Measurements from ENCODE around the gene HOXA10.
A peak's percentile ranks its signal among the peaks of the same experiment; 100 is the strongest.

HOXA10 gene

DNA sequence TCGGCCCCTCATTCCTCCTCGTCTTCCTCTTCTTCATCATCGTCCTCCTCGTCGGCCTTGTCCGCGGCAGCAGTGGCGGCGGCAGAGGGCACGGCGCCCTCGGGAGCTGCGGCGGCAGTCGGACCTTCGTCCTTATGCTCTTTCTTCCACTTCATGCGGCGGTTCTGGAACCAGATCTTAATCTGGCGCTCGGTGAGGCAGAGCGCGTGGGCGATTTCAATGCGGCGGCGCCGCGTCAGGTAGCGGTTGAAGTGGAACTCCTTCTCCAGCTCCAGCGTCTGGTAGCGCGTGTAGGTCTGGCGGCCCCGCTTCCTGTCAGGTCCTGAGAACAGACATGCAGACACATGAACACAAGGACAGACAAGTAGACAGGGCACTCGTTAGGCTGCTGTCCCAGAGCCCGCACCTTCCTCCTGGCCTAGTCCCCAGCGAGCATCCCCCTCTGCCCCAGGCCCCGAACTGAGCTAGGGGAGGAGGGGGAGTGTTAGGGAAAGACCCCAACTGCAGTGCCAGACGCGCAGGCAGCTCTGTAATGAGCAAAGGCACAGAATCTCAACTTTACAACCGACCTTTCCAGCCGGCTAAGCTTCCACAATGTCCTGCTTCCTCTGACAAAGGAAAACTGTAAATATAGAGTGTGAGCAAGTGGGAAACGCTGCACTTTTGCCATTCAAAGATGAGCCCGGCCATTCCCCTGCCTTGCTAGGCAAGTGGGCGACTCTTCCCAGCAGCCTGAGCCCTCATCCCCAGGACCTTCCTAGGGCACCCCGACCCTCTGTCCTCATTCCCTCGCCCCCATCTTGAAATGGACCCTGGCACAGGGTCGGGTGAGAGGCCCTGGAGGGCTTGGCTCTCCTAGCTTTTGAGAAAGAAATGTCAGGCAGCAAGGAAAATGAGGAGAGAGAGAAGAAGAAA, 19.0 kb downstream of the HOXA10 start:
- no peak for DNase-seq

DNA sequence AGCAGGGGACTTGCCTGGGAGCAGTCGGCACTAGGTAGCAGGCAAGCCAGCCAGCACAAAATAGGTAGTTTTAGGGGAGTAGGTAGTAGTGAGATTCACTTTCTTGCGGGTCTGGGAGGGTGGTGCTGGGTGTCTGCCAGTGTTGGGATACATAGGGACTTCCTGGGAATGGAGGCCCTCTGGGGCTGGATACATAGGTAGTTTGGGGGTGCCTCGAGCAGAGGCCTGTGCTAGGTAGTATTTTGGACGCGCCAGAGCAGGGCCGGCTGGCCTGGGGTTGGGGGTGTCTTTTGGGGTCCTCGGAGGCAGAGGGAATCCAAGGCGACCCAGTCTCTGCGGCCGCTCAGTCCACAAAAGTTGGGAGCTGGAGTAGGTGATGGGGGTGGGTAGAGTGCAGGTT, 19.8 kb downstream of the HOXA10 start:
- DNase-seq = no peak

DNA sequence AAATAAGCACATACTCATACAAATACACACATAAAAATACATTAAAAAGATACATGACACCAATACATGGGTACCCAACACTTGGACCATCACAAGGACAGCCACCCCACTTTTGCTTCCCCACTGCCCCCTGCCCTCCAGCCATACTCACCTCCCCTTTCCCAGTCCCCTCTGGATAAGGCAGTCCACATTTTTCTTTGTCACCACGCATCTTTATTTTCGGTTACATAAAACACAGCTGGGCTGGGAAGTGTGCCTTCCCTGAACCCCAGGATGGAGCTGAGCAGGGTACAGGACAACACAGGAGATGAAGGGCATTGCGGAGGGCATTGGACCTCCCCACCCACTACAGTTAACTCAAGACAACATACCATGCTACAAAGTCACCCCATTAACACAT, 20.6 kb downstream of the HOXA10 start:
- DNase-seq = no peak

DNA sequence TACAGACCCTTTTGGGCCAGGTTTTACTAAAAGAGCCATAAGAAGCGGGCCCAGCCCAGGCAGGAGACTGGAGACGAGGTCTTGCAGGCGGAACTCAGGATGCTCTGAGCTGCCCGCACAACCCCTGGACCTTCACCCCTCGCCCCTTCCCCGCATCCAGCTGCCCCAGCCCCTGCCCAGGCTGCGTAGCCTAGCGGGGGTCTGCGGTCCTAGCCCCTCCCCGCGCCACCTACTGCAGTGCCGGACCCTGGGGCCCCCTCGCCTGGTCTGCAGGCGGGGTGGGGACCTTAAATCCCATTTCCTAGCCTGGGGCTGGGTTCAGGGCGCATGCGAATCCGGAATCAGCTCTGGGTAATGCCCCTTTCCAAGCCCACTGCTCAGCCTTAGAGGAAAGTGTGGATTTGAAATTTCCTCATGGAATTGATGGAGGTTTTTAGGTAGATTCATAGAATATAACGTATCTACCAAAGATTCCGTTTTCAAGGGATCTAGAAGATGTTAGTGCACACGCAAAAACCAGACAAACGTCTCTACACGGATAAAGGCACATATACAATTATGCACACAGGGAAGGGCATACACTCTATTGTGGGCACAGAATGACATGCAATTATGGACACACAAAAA, 21.2 kb downstream of the HOXA10 start:
- DNase-seq = no peak

DNA sequence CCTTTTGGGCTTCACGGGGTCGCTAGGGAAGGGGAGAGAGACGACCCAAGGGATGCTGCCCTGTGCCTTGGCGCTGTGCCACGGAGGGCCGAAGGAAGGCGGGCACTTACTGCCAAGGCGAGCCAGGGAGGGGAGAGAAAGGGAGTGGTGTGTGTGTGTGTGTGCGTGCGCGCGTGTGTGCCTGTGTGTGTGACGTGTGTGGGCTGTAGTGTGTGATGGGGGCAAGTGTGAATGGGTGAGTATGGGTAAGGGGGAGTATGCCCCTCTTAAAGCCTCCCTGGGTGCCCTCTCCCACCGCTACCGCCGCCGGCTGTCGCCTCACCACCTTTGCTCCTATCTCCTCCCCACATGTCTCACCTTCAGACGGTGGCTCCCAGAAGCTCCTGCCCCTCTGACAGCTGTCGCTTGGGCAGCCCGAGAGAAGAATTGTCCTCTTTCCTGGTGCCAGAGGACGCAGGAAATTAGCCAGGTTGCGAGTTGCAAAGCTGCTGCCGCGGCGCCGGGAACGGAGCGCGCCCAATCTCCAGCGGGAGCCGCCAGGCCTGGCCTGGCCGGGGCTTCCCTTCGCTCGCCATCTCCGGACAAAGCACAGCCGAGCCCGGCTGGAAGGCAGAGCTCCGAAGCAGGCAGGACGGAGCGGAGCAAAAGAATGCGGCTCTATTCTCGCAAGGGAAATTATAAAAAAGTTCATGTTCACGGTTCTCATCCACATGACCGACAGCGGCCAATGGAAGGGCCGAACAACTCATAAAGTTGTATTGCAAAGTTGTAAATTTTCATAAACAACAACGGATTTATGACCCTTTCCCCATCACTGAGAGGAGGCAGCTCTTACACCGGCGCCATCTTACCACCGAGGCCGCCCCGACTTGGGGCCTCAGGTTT, 21.9 kb downstream of the HOXA10 start, which contains the start of gene HOXA3:
HOXA3 (minus strand) TSS at position 653 of the 885 bp plus-strand sequence. CDS start 41,943 bp downstream, outside the sequence.
- no peak for DNase-seq

DNA sequence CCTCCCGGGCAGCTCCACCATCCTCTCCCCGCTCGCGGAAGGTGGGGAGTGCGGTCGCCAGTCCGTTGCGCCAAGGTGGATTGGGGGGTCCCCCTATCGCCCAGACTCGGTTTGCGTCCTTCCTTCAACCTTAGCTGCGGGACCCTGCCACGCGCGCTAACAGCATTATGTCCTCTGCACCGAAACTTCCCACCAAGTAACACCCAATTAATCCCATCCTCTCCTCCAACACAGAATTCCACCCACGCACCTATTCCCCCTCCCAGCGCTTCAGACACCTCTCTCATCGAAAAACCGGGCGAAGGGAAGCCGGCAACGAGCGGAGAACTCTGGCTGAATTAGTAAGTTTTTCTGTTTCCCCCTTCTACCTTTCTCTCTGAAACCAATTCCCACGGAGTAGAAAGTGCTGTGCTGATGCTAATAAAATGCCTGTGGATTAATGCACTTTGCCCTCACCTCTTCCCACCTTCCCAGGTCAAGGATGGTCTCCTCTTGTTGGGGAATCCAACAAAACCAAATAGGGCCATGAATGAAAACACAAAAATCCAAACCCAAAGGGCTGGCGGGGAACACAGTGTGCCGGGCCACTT, 22.7 kb downstream of the HOXA10 start:
- no peak for DNase-seq

DNA sequence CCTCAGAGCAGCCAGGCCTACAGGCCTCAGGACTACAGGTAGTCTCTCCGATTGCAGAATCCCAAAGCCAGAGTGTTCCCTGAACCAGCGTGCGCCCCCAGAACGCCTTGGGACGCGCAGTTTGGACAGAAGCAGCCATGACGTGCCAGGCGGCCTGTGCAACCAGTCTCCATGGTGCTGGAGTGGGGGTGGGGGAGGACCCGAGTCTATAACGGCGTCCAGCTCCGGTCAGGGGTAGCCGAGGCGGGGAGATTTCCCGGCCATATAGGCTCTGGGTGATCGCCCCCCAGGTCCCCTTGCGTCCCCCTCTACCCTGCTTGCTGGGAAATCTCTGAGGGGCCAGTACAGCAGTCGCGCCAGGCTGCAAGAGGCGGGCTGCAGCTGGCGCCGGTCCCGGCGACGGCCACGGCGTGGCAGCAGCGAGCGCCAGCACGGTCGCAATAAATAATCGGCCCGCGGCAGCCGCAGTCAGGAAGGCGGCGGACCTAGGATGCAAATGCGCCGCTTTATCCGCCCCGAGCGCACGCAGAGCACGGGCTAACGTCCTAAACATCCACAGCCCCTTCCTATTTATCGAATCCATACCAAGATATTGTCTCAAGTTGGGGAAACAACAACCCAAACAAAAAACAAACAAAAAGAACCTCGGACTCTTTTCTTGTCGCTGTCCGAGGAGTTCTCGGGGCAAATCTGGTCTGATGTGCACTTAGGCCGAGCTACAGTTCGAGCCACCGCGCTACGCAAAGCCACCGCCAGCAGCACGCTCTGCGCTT, 23.4 kb downstream of the HOXA10 start:
- peak; percentile 37 to 68 (median 55) for DNase-seq

DNA sequence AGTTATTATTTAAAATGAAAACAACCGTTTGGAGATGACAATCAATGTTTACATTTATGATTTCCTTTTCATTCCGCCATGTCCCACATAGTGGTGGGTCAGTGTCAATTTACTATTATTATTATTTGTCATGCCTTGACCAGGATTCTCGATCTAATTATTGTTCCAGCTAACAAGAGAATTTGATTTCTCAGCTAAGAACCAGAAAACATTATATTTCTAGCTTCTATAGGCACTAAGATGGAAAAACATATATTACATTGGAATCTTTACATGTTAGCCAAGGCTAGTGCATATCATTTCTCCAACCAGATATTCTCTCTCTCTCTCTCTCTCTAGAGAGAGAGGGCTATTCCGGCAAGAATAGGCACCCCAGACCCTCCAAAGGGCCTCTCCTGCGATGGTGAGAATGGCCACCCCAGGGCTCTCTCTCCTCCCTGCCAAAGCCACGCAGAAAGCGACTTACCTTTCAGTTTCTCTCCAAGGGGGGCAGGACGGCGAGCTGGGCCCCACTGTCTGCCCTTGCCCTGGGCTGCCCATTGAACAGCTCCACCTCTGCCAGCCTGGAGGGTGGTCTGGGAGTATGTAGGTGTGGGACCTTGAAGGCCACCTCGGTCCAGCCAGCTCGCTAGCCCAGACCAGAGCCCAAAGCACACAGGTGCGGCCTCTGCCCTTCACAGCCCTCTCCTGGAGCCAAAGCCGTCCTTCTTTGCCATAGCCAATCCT, 24.1 kb downstream of the HOXA10 start:
- DNase-seq = no peak

DNA sequence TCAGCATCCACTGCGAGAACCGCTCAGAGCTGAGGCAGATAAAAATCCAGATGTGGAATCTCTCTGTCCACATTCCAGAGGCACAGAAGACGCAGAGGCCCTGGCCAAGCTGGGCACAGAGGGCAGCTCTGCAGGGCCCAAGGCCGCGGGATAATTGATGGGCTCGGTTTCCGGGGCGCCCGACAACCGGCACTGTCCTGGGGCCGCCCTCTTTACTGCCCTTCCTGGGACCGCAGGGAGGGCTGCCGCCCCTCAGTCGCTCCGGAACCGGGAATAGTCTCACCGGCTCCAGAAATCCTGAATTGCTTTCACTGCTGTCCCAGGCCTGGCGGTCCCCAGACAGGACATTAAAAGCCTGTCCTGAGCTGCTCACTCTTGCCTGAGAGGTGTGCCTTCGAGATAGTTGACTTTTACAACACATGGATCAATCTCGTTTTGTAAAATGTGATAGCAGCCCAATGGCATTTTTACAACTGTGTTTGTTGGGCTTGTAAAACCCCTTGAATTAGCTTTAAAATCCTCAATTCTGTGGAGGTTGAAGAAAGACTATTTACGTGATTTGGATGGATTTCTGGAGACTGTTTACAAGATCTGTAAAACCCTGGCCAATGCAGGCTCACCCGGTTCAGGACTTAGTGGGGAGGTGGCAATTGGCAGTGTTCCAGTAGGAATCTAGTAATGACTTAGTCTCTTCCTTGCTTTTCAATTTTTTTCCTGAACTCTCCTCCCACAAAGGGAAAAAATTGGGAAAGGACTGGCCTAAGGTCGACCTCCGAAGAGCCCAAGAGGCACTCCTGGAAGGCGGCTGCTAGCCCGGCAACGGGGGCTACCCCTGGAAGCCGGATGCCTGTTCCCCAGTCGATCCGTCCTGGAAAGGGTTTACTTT, 25.1 kb downstream of the HOXA10 start:
- DNase-seq = no peak

DNA sequence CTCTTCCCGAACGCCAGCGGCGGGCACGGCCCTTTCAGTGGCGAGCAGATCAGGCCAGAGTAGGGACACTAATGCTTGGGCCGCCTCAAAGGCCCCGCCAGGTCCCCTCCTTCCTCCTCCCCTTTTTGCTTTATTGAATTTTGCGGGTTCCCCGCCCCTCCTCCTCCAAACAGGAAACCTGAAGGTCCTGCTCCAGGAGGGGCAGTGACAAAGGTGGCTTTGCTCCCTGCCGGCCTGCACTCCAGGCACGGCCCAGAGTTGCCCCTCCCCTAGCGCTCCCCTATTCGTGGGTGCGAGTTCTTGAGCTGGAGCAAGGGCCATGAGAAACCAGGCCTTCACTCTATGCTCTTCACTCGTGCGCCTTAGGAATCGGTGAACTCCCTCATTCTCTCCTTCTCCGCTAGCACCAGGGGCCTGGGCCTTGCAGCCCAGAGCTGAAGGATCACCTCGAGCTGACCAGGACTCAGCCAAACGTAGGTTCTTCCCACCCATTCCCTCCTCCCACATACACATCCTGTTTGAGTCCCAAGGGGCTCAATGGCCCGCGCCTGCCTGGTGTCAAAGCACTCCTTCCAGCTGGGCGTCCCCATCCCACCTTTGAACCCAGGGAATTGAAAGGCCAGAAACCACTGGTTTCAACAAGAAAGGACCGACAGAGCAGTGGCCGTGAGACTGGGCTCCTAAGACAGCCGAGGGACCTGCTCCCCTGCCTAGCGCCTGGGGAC, 25.9 kb downstream of the HOXA10 start:
- no peak for DNase-seq

DNA sequence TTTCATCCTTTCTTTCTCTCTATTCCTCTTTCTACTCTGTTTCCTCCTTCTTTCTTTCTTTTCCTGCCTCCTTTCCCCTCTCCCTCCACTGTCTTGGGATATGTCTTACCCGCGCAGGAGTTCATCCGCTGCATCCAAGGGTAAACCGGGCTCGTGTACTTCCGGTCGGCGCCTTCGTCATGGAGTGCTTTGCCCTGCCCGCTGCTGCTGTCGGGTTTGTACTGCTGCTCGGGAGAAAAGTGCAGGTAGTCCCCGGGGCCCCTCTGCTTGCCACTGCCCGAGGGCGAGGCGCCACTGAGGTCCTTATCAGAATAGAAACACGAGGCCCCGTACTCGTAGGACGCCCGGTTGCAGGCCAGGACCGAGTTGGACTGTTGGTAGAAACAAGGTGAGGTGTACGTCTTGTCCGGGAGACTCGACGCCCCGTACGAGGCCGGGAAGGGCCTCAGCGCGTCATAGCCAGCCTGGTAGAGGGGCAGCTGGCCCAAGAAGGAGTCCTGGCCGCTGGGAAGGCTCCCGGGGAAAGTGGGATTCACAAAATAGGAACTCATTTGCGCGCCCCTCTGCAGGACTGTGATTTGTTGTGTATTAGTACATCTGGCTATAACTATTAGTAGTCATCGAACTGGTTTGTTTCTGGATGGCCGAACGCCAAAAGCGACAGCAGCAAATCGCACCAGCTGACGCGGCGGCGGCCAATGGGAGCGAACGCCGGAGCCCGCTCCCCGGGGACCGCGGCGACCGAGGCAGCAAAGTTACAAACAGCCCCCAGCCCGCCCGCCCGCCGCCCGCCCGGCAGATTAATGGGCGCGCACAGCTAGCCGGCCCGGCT, 26.7 kb downstream of the HOXA10 start, which contains the start of gene HOXA6:
HOXA6 (minus strand) TSS at position 576 of the 832 bp plus-strand sequence; CDS start at position 551, 25 bp downstream.
- DNase-seq = no peak

DNA sequence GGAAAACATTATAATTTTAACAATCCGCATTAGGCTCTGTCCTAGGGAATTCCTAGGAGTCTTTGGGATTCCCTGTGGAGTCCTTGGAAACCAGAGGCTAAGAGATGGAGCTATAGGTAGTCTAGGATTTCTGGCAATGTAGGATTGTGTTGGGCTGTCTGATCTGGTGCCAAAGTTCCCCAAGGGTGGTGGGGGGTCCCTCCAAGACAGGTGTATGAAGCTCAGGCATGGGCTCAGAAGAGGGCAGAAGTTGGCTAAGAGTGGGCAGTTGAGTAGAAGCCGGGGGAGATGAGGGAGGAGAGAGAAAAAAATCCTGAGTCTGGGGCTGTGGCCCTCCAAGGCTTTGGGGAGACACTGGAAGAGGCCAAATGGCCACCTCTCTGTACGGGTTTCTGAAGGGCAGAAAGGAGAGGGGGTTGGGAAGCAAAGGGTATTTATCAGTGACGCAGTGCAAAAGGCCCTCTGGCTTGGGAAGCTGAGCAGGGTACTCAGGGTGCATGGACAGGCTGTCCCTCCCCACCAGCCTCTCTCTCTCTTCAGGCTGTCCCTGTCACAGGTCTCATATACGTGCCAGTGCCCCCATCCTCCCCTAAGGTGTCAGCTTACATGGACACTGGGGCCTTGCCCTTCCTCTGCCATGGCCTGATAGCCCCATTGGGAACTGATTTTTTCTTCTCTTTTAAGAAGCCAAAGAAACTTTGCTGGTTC, 27.5 kb downstream of the HOXA10 start:
- DNase-seq = no peak

DNA sequence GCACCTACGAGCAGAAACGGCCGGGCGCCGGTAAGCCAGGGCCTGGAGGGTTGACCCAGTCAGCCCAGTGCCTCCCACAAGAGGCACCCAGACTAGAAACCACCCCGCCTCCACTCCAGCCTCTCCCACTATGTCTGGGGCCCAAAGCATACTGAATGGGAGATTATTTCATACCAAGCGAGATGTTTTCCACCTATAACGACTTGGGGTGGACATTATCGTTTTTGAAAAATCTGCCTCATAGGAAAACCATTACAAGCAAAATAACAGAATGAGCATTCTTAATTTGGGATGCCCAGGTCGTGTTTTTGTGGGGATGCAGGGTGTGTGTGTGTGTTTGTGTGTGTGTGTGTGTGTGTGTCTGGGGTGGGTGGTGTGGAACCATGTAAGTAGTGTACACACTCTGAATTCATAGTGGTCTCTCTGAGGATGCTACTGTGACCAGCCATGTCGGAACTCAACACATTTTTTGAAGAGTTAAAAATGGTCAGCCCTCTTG, 28.2 kb downstream of the HOXA10 start:
- DNase-seq = no peak

DNA sequence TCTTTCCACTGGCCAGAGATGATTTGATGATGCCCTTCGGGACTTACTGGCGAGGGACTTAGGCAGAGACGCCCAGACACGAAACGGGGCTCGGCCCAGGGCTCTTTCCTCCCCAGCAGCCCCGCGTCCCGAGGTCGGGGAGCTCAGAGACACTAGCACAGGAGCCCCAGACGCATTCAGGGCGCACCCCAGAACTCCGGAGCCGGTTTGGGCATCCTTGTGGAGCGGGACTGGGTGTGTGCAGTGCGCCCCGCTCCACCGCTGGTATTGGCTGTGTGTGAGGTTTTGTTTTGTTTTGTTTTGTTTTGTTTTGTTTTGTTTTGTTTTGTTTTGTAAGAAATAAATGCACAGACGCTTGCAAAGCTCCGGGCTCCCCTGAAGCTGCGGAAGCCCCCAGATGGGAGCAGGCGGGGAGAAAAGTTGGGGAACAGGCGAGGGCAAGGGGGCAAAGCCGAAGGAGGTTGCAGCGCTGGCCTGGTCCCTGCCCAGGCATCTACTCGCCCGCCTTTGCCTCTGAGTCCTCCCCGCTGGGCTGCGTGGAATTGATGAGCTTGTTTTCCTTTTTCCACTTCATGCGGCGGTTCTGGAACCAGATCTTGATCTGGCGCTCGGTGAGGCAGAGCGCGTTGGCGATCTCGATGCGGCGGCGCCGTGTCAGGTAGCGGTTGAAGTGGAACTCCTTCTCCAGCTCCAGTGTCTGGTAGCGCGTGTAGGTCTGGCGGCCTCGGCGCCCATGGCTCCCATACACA, 28.8 kb downstream of the HOXA10 start:
- no peak for DNase-seq

DNA sequence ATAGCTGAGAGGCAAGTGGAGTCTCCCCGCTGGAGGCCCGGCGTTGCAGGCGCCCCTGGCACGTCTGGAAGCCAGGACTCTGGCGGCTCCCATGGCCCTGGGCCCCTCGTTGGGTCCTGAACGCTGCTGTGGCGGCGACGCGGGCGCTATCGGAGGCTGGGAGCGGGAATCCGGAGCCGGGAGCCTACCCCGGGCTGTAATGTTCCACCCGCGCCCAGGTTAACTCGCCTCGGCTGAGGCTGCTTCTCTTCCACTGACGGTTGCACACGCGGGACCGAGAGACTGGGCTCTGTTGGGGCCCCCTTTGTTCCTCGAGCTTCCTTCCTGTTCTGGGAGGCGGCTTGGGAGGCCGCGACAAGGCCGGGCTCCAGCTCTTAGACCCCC, 29.3 kb downstream of the HOXA10 start:
- DNase-seq = no peak

DNA sequence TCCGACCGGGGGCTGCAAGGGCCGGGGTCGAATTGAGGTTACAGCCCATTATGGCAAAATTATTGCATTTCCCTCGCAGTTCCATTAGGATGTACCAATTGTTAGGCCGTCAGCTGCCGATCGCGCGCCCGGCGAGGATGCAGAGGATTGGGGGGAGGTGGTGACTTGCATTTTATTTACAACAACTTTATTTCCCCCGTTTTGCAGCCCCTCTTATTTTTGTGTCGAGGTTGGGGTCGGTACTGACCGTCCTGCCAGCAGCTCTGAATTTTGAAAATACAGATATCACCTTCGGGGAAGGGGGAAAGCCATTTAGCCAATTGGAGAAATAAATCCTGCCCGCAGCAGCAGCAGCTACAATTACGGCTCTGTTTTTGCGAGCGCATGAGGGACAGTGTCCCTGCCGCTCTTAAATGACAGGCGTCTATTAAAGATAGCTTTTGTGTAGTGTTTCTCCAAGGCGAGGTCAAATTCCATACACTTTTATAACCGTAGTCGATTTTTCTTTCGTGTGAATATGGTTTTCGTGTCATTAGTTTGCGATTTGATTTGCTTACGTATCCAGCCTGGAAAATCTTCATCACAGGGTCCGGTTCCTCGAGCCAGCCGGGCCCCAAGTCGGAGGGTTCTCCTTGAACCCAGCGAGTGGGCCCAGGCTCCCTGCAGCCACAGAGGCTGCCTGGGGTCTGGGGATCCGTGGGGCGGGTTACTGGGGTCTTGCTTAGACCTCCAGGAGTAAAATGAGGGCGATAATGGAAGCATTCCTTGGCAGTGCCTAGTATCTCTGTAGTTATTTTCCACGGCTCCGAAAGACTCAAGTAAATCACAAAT, 30.0 kb downstream of the HOXA10 start:
- DNase-seq = no peak
